HG03354 (cell line): Measurements from ENCODE around the gene MAP2K6.

Source experiments
- ATAC-seq: cut with Tn5 transposase; IDR thresholded peaks from one replicate; pipeline ENCODE4 v1.9.1; 2021; ENCODE audit warnings: mild to moderate bottlenecking; ENCODE audit not compliant: unreplicated experiment, poor library complexity, severe bottlenecking

The MAP2K6 gene

GRCh38 chr17:69424287-69425041, 10.0 kb downstream of the MAP2K6 start:
- no peak for ATAC-seq

- no peak for ATAC-seq
Measured at GRCh38 chr17:69425978-69426377, 11.5 kb downstream of the MAP2K6 start.

- ATAC-seq, result no peak
Measured at GRCh38 chr17:69427486-69428197, 13.1 kb downstream of the MAP2K6 start.

- ATAC-seq, result no peak
Measured at GRCh38 chr17:69428252-69428980, 13.9 kb downstream of the MAP2K6 start.

GRCh38 chr17:69430488-69430887, 16.0 kb downstream of the MAP2K6 start:
- ATAC-seq, result peak; percentile 50

GRCh38 chr17:69431835-69432234, 17.3 kb downstream of the MAP2K6 start:
- ATAC-seq, result no peak

- ATAC-seq, result no peak
Measured at GRCh38 chr17:69433093-69433492, 18.6 kb downstream of the MAP2K6 start.

GRCh38 chr17:69434164-69434579, 19.7 kb downstream of the MAP2K6 start:
- ATAC-seq, result no peak

GRCh38 chr17:69435971-69436696, 21.6 kb downstream of the MAP2K6 start:
- no peak for ATAC-seq

- ATAC-seq, result no peak
Measured at GRCh38 chr17:69437475-69437874, 23.0 kb downstream of the MAP2K6 start.

GRCh38 chr17:69438776-69439175, 24.3 kb downstream of the MAP2K6 start:
- no peak for ATAC-seq

GRCh38 chr17:69441179-69441578, 26.7 kb downstream of the MAP2K6 start:
- no peak for ATAC-seq

GRCh38 chr17:69443138-69443537, 28.6 kb downstream of the MAP2K6 start:
- ATAC-seq, result no peak

- no peak for ATAC-seq
Measured at GRCh38 chr17:69444023-69444422, 29.5 kb downstream of the MAP2K6 start.

GRCh38 chr17:69445132-69445531, 30.6 kb downstream of the MAP2K6 start:
- ATAC-seq, result no peak

GRCh38 chr17:69447726-69448125, 33.2 kb downstream of the MAP2K6 start:
- ATAC-seq, result no peak

- ATAC-seq, result no peak
Measured at GRCh38 chr17:69448431-69449102, 34.1 kb downstream of the MAP2K6 start.

GRCh38 chr17:69450131-69450530, 35.6 kb downstream of the MAP2K6 start:
- no peak for ATAC-seq

- no peak for ATAC-seq
Measured at GRCh38 chr17:69450918-69451317, 36.4 kb downstream of the MAP2K6 start.
